Measurements from ENCODE around the gene BAZ2A. TPM values are rescaled to one million over a fixed set of nuclear protein-coding genes. Genes with fewer than 3 reads are reported as not detected.
A peak's percentile ranks its signal among the peaks of the same experiment; 100 is the strongest.

Gene BAZ2A
- total RNA-seq, 1 experiment from 2014 or later = 126 TPM

GRCh38 chr12:56668197-56668457 is 38.0 kb upstream of the BAZ2A start:
- no peak overlapping the region for H3K4me3 ChIP-seq (ENCODE audit: low read depth, low read length, poor library complexity, severe bottlenecking)
- DNase-seq (ENCODE audit: low spot score) = no peak
- intact Hi-C loops (cut with micrococcal nuclease; ENCODE audit: unreplicated experiment) = no loop called here
- POLR2A ChIA-PET (ENCODE audit: low non-redundant PET) = no interaction called here
- no peaks in the 10 kb centered on the region for H3K4me1 ChIP-seq (ENCODE audit: insufficient read depth, low read length, poor library complexity, severe bottlenecking)
- peak overlapping the region; percentile 29 for H3K27ac ChIP-seq (ENCODE audit: low read depth, low read length, poor library complexity, severe bottlenecking)
- CTCF ChIA-PET = no interaction called here
- H3K36me3 ChIP-seq (ENCODE audit: insufficient read depth, low read length, poor library complexity, severe bottlenecking) = peaks cover 98% of the 10 kb centered on the region
- no peaks in the 10 kb centered on the region for H3K9me3 ChIP-seq (ENCODE audit: low read depth, low read length, poor library complexity, severe bottlenecking)
- TF ChIP-seq EZH2 (IDR thresholded peaks at IDR 0.05; ENCODE audit: borderline replicate concordance, low read depth, low read length, poor library complexity, severe bottlenecking) (no peak), CTCF (conservative IDR thresholded peaks at IDR 0.05; ENCODE audit: low read depth, low read length) (no peak)
- no TSS peak for BruUV-seq (replicated peaks)
- H3K27me3 ChIP-seq (replicated peaks; ENCODE audit: insufficient read depth, low read depth, low read length, poor library complexity) = no peaks in the 10 kb centered on the region

GRCh38 chr12:56661979-56662638 is 32.0 kb upstream of the BAZ2A start:
- CTCF ChIA-PET = no interaction called here
- H3K9me3 ChIP-seq (ENCODE audit: low read depth, low read length, poor library complexity, severe bottlenecking) = no peaks in the 10 kb centered on the region
- intact Hi-C loops (cut with micrococcal nuclease; ENCODE audit: unreplicated experiment) = no loop called here
- peaks cover 44% of the 10 kb centered on the region for H3K36me3 ChIP-seq (ENCODE audit: insufficient read depth, low read length, poor library complexity, severe bottlenecking)
- POLR2A ChIA-PET (ENCODE audit: low non-redundant PET) = no interaction called here
- H3K4me1 ChIP-seq (ENCODE audit: insufficient read depth, low read length, poor library complexity, severe bottlenecking) = no peaks in the 10 kb centered on the region
- DNase-seq (ENCODE audit: low spot score) = no peak
- no peak overlapping the region for H3K27ac ChIP-seq (ENCODE audit: low read depth, low read length, poor library complexity, severe bottlenecking)
- TF ChIP-seq CTCF (conservative IDR thresholded peaks at IDR 0.05; ENCODE audit: low read depth, low read length) (no peak), EZH2 (IDR thresholded peaks at IDR 0.05; ENCODE audit: borderline replicate concordance, low read depth, low read length, poor library complexity, severe bottlenecking) (no peak)
- H3K27me3 ChIP-seq (replicated peaks; ENCODE audit: insufficient read depth, low read depth, low read length, poor library complexity) = no peaks in the 10 kb centered on the region
- BruUV-seq (replicated peaks) = no TSS peak
- H3K4me3 ChIP-seq (ENCODE audit: low read depth, low read length, poor library complexity, severe bottlenecking) = no peak overlapping the region

GRCh38 chr12:56661560-56661959 is 31.4 kb upstream of the BAZ2A start:
- ChIA-PET POLR2A (ENCODE audit: low non-redundant PET) (no interaction called here), CTCF (no interaction called here)
- peaks cover 39% of the 10 kb centered on the region for H3K36me3 ChIP-seq (ENCODE audit: insufficient read depth, low read length, poor library complexity, severe bottlenecking)
- H3K9me3 ChIP-seq (ENCODE audit: low read depth, low read length, poor library complexity, severe bottlenecking) = no peaks in the 10 kb centered on the region
- no peak overlapping the region for H3K27ac ChIP-seq (ENCODE audit: low read depth, low read length, poor library complexity, severe bottlenecking)
- no peaks in the 10 kb centered on the region for H3K4me1 ChIP-seq (ENCODE audit: insufficient read depth, low read length, poor library complexity, severe bottlenecking)
- BruUV-seq (replicated peaks) = no TSS peak
- no peaks in the 10 kb centered on the region for H3K27me3 ChIP-seq (replicated peaks; ENCODE audit: insufficient read depth, low read depth, low read length, poor library complexity)
- intact Hi-C loops (cut with micrococcal nuclease; ENCODE audit: unreplicated experiment) = no loop called here
- no peak overlapping the region for H3K4me3 ChIP-seq (ENCODE audit: low read depth, low read length, poor library complexity, severe bottlenecking)
- no peak for DNase-seq (ENCODE audit: low spot score)
- TF ChIP-seq EZH2 (IDR thresholded peaks at IDR 0.05; ENCODE audit: borderline replicate concordance, low read depth, low read length, poor library complexity, severe bottlenecking) = no peak
- no peak for TF ChIP-seq CTCF (conservative IDR thresholded peaks at IDR 0.05; ENCODE audit: low read depth, low read length)

All from A673 (cell line).